ENCODE measurements around the gene L3MBTL3.
"Not testable (repeated sequence)": the region's sequence is repeated elsewhere in the genome, so short reads cannot be mapped to it uniquely, and the experiment has no call there.

Gene L3MBTL3

DNA sequence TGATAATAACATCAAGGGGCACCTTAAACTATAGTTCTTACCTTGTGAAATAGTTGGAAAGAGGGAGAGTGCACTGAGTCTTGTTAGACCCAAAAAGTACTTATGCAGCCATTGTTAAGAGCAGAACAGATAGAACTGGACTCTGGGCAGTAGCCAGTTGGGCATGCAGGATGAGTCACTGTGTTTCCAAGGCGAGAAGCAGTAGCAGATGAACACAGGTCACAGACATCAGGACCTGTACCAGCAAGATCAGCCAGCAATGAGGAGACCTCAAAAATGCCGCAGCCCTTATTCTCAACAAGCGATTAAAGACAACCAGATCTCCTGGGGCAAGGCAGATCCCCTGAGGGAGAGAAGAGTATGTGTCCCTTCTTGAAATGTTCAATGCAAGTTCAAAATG, 125.3 kb downstream of the L3MBTL3 start:
- DNase-seq: no peak

DNA sequence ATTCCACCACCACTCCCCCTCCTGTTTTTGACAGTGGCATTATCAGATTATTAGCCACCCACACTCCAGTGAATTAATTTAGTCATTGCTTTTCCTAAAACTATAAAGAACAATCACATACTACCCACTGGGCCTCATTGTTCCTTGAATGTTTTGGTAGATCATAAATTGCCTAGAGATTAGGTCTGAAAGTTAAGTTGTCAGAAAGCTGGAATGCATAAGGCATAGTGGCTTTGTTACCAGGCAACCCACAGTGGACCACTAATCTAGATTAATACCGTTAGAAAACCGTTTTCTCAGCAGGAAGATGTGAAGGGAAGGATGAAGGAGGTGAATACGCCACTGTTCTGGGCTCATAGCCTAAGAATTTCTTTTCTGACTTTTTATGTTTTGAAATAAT, 128.7 kb downstream of the L3MBTL3 start:
- no peak for DNase-seq

DNA sequence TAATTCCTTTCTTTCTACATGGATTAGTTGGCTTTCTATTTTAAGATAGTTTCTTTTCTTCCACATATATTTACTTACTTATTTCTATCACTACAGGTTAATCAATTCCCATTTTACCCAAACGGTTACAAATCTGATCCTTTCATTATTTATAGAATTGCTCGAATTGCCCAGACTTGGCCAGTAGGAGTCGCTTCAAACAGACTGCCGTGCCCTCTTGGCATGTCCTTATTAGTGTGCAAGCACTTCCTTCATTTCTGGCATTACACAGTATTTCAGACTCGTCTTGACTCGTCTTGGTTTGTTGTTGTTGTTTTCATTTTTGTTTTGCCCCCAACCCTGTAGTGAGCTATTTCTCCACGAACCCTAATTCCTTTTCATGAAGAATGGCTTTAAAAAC, 129.8 kb downstream of the L3MBTL3 start:
- no peak for DNase-seq

DNA sequence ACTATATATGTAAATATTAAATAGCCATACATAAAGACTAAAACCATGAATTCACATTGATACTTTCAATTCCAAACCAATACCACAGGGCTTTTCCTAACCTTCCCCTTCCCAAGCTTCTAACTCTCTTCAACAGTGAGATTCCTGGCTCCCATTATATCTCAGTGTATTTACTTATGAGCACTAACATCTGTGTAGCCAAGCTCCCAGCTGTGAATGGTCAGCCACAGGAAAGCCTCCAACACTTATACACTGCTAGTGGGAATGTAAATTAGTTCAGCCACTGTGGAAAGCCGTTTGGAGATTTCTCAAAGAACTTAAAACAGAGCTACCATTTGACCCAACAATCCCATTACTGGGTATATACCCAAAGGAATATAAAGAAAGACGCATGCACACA, 130.6 kb downstream of the L3MBTL3 start:
- DNase-seq: not testable (repeated sequence)

DNA sequence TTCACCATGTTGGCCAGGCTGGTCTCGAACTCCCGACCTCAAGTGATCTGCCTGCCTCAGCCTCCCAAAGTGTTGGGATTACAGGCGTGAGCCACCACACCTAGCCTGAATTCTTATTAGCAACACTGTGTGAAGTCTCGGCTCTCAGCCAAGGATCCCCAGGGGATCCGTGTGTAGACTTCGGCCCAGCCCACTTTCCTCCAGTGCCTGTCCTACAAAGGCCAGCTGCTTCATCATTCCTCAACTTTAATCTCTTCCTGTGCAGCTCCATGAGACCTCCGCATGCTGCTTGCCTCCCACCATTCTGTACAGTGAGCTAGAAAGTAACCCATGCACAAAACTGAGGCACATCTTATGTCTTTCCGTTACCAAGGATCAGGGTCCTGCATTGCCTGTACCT, 132.5 kb downstream of the L3MBTL3 start:
- no peak for DNase-seq

DNA sequence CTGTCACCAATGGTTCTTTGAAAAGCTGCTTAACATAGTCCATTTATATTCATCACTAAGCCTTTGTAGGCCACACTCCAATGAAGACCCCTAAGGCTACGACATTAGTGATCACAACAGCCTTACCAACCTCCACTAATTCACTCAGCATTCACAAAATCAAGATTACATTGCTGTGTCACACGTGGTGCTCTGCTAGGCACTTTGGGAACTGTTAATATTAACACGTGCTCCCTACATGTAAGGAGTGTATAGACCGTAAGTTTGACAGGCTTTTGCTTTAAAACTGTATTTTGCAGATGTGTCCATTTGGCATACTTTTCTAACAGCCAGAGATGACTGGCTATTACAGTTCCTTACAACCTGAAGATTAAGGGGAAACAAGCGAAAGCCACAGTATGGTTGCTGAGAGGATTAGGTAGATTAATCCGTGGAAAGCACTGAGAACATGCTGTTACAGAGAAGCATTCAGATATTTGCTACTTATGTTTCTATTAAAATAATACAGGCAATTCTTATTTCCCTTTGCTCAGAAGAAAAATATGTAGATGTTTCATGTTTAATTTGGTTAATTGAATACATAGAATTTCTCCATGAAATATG, 134.6 kb downstream of the L3MBTL3 start:
- DNase-seq: no peak

DNA sequence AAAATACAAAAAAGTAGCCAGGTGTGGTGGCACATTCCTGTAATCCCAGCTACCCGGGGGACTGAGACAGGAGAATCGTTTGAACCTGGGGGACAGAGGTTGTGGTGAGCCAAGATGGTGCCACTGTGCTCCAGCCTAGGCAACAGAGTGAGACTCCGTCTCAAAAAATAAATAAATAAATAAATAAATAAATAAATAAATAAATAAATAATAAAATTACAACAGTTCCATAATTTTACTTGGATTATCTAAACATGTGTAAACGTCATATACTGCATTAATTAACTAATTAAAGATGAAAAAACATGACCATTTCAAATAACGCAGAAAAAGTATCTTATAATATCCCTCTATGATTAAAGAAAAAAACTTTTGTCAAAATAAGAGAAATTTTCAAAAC, 138.5 kb downstream of the L3MBTL3 start:
- DNase-seq: no peak

DNA sequence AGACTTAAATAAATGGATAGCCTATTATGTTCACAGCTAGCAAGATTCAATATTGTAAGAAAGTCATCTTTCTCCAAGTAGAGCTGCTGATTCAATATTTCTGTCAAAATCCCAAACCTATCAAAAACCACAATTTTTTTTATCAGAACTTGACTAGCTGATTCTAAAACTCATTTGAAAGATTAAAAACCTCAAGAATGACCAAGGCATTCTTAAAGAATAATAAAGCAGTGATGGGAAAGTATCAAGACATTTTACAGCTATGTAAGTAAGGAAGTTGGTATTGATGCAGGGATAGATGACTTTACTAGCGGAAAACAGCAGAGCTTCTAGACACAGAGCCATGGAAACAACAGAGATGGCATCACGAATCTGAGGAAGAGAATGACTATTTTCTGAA, 139.7 kb downstream of the L3MBTL3 start:
- DNase-seq: peak; percentile 56

DNA sequence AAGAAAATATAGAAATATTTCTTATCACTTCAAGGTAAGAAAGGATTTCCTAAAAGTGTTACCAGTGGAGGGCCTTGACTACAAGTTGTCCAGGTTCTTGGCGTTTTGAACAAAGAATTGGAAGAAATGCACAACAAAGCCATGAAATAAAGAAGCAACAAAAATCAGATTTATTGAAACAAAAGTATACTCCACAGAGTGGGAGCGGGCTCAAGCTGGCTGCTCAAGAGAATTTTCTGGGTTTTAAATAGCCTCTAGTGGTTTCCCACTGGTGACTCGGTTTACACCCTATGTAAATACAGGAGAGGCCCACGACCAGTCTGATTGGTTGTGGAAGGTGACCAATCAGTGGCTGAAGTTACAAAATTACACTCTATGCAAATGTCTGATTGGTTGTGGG, 140.2 kb downstream of the L3MBTL3 start:
- DNase-seq: no peak

DNA sequence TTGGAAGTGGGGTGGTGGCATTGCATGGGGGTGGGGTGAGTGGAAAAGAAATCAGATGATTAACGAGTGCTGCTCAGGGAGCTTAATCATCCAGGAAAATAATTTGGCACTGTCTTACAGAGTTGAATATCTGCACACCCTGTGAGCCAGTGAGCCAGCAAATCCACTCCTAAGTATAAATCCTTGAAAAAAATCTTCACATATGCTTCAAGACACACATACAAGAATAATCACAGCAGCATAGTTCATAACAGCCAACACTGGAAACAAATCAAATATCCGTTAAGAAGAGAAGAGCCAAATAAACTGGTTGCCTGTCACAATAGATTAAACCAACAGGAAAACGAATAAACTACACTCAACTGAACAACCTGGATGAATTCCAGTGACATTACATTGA, 141.6 kb downstream of the L3MBTL3 start:
- DNase-seq: peak; percentile 16

DNA sequence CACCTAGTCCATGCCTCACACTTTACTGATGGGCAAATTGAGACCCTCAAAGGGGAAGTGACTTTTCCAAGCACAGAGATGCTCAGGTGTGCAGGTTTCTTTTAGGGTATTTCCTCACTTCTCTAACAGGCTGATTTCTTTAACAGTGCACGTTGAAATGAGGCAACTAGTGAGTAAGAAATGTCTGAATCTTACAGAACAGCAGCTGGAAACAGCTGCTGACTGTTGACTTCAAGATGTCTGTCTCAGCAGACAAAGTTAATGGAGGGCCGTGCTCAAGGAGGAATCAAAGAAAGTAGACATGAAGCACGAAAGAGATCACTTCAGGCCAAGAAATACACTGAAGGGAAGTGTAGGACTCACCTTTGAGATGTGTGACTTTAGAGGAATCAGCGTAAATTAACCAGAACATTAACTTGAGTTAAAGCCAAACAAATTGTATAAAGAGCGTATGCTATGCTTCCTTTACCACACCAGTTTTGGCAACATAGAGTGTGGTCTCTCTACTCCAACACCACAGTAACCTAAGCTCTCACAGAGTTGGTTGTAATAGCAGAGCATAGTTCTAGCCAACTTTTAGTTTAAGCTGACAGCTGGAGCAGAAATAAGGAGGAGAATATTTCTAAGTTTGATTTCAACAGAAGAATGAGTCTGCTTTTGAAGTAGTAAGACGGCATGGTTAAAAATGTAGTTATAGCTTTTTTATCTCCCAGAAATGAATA, 143.5 kb downstream of the L3MBTL3 start:
- DNase-seq: peak; percentile 79

DNA sequence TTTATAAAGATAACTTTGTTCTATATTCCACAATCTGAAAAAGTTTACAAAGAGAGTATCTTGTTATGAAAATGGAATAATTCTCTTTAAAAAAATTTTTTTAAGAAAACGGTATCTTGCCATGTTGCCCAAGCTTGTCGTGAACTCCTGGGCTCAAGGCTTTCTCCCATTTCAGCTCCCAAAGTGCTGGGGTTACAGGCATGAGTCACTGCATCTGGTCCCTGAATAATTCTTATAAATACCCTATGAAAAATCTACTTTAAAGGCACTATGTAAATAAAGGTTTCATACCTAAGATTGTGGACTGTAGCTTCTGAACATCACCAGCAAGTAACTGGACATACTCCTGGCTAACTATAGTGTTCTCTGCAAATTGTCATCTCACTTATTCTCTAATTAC, 144.0 kb downstream of the L3MBTL3 start:
- no peak for DNase-seq

DNA sequence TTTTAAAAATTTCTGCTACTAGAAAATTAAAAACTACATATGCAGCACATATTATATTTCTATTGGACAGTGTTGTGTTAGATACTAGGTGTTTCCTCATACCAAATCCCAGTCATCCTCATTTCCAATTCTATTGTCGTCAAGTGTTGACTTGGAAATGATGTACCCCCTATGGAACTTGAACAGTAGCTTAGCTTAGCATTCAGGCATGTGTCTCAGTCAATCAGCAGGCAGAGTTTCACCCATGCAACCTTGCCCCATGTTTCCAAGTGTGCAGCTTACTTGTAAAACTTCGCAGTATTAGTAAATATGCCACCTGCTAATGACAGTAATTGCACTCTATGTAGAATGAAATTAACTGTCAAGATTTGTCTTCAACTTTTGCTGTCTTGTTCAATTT, 144.9 kb downstream of the L3MBTL3 start:
- DNase-seq: no peak

DNA sequence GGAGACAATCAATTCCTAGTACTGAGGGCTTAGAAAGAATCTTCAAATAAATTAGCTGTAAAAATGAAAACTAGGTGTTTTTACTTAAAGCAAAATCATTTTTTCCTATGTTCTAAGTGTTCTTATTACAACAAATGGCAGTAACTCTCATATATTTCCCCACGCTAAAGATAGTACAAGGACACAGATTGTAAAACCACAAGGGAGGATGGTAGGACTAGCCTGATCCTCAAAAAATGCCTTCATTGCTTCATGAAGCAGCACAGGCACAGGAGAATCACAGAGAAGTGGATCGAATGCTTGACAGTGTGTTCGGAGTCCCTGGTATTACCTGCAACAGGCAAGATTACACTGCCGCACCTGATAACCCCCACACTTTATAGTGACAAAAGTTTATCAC, 145.9 kb downstream of the L3MBTL3 start:
- DNase-seq: no peak

DNA sequence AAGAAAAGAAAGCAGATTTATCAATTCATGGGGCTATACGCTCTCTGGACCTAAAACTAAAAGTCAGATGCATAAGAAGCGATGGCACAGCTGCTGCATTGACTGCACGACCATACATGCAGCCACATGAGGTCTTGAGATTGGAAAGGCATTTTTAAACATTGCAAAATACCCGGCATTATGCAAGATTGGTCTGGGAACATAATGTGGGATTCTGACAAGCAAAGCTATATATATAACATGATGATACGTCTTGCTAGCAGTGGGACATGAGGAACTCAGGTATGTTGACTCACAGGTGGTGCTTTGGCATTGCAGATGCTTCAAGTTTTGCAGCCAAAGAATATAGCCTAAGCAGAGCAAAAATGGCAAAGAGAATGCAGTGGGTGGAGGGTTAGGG, 149.3 kb downstream of the L3MBTL3 start:
- peak; percentile 71 for DNase-seq

DNA sequence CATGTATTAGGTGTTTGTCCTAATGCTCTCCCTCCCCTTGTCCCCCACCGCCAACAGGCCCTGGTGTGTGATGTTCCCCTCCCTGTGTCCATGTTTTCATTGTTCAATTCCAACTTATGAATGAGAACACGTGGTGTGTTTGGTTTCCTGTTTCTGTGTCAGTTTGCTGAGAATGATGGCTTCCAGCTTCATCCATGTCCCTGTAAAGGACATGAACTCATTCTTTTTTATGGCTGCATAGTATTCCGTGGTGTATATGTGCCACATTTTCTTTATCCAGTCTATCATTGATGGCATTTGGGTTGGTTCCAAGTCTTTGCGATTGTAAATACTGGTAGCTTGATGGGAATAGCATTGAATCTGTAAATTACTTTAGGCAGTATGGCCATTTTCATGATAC, 151.8 kb downstream of the L3MBTL3 start:
- DNase-seq: not testable (repeated sequence)

DNA sequence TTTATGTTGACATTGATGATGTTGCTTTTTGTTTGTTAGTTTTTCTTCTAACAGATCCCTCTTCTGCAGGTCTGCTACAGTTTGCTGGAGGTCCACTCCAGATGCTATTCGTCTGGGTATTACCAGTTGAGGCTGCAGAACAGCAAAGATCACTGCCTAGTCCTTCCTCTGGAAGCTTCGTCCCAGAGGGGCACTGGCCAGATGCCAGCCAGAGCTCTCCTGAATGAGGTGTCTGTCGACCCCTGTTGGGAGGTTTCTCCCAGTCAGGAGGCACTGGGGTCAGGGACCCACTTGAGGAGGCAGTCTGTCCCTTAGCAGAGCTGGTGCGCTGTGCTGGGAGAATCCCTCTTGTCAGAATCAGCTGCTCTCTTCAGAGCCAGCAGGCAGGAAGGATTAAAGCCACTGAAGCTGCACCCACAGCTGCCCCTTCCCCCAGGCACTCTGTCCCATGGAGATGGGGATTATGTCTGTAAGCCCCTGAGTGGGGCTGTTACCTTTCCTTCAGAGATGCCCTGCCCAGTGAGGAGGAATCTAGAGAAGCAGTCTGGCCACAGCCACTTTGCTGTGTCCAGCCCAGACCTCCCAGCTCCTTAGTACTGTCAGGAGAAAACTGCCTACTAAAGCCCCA, 155.1 kb downstream of the L3MBTL3 start:
- DNase-seq: not testable (repeated sequence)

DNA sequence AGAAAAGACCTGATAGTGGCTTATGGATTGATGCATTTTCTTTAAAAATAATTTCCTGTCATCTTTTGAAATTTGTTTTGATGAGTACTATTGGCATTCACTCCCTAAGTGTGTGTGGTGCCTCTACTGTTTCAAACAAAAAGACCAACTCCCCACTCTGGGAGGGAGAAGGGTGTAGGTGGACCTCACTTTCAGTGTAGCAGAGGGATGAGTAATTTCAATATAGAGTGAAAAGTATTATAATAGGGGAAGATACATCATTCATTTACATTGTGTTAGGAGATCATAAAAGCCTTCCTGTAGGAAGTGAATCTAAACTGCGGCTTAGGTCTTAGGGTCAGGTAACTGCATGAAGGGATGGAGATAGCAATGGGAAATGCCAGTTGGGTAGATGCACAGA, 158.0 kb downstream of the L3MBTL3 start:
- DNase-seq: no peak

DNA sequence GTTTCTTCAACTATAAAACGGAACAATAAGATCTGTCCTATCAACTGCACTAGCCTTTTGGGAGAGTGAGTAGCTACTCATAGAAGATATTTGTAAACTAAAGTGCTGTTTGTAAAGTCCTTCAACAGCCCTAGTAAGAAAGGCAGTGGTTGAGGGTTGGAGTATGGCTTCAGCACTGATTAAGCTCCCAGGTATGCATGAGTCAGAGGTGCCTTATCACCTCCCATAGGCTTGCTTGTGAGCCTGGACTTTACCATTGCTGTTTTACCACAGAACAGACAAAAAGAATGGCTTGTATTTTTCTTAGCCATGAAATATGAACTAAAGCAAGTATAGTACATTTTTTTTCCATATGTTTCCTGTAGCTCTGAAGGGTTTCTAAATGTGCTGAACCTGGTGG, 160.3 kb downstream of the L3MBTL3 start:
- peak; percentile 94 for DNase-seq

DNA sequence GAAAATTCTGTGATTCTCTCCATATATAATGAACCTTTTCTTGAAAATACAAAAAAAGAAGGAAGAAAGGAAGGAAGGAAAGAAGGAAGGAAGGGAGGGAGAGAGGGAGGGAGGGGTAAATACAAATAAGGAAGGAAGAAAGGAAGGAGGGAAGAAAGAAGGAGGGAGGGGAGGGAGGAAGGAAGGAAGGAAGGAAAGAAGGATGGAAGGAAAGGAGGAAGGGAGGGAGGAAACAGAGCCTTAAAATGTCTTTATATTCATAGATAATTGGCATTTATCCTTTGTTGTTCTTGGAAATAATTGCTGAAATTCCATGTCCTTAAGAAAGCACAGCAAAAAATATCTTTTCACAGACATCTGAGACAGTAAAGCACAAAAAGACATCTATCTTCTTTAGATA, 164.1 kb downstream of the L3MBTL3 start:
- DNase-seq: no peak

DNA sequence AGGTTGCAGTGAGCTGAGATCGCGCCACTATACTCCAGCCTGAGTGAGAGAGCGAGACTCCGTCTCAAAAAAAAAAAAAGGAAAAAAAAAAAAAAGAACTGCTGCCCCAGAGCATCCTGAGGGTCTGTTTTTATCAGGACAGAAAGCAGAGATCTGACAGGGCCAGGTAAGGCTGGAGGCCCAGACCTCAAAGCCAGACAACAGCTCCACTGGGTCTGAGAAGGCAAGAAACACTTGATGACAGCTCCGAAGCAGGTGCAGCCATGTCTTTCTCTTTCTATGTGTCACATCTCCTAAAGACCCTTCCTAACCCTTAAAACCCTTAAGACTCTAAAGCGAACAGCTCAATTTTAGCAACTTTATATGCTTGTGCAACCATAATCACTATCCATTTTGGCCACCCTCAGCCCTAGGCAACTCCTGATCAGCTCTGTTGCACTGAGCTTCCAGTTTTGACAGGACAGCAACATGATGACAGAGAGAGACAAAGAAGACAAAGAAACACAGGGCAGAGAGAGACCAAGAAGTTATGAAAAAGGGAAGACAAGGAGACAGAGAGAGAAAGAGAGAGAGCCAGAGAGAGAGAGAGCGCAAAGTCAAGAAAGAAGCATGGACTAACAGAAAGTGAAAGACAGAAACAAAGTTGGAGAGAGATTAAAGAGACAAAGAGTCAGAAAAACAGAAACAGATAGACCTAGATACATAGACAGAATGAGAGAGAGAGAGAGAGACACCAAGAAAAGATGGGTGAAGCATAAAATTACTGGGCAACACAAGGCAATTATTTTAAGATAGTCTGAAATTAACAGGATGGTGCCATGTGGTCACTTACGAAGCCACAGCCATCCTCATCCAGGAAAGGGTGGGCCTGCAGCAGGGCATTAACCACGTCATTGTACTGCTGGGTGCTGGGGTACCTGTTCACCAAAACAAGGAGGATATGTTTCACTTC, 165.2 kb downstream of the L3MBTL3 start:
- DNase-seq: no peak

DNA sequence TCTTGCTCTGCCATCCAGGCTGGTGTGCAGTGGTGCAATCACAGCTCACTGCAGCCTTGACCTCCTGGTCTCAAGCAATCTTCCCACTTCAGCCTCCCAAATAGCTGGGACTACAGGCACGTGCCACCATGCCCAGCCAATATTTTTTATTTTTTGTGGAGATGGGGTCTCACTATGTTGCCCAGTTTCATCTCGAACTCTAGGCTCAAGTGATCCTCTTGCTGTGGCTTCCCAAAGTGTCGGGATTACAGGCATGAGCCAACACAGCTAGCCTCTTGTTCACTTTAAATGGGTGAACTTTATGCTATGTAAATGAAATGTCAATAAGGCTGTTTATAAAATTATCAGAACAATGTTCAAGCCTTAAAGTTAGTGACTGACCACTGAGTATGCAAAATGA, 167.3 kb downstream of the L3MBTL3 start:
- DNase-seq: no peak
